Stimulated activated CD4-positive, alpha-beta T cell treated with anti-CD3 and anti-CD28 coated beads, Interleukin-12 subunit alpha, Interleukin-12 subunit beta, amount 100 ng/mL, for 4 hours (primary cell): ENCODE measurements around the gene HRAS.
A peak's percentile ranks its signal among the peaks of the same experiment; 100 is the strongest.

Experiments used
- DNase-seq: peaks from one replicate; pipeline ENCODE4 v3.0.0-alpha.2; 2020

Gene HRAS

DNA sequence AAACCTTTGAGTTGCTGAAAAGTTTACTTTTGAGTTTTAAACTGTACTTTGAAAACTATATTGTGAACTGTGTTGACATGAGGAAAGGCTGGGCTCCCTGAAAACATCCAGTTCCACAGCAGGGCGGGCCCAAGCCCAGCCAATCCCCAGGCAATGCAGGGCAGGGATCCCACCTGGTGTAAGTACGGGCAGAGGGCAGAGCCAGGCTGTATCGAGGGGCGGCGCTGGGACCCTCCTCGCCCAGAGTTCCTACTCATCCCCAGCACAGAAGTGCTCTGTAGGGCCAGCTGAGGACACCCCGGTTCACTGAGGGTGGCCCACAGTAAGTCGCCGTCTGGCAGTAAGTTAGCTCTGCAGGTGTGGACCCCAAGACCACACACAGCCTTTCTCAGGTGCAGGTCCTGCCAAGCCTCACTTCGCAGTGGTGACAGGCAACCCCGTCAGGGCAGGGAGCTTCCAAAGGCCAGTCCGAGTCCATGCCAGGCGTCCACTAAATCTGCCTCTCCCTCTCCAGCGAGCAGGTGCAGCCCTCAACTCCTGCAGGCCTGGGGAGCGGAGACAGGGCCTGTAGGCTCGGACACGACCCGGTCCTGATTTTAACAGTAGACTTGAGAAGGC, 31.7 kb upstream of the HRAS start:
- DNase-seq, result no peak

- DNase-seq, result no peak
Observed at GRCh38 chr11:565921-566509, 30.6 kb upstream of the HRAS start.

GRCh38 chr11:563812-564578, 28.6 kb upstream of the HRAS start:
- DNase-seq, result no peak

- no peak for DNase-seq
Observed at GRCh38 chr11:563066-563811, 27.9 kb upstream of the HRAS start.

GRCh38 chr11:562046-562645, 26.8 kb upstream of the HRAS start:
- DNase-seq, result no peak

DNA sequence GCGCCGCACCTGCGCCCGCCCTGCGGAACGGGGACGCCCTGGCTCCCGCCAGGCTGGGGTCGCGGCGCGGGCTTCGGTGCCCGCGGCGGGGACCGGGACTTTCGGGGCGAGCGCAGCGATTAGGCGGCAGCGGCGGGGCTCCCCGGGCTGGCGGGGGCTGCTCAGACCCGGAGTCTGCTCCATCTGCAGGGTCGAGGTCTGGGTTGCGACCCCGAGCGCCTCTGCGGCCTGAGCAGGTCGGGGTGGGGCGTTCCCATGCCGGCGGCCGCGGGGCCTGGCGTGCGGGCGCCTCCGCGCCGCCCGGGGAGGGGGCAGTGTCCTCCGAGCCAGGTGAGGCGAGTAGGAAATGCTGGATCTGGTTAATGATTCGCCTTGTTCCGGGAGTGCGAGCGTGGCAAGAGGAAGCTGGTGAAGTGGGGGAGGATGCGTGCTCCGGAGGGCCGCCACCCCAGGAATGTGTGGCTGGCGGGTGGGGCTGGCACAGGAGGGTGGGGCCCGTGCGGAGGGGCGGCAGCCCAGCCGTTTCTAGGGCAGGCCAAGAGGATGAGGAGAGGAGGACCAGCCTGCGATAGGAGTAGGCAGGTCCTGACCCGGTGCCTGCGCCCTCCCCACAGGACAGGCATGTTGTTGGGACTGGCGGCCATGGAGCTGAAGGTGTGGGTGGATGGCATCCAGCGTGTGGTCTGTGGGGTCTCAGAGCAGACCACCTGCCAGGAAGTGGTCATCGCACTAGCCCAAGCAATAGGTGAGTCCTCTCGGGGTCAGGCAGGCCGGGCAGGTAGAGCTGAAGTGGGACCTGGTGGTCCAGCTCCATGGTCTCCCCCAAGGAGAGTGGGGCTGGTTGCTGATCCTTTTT, 26.0 kb upstream of the HRAS start:
- no peak for DNase-seq

DNA sequence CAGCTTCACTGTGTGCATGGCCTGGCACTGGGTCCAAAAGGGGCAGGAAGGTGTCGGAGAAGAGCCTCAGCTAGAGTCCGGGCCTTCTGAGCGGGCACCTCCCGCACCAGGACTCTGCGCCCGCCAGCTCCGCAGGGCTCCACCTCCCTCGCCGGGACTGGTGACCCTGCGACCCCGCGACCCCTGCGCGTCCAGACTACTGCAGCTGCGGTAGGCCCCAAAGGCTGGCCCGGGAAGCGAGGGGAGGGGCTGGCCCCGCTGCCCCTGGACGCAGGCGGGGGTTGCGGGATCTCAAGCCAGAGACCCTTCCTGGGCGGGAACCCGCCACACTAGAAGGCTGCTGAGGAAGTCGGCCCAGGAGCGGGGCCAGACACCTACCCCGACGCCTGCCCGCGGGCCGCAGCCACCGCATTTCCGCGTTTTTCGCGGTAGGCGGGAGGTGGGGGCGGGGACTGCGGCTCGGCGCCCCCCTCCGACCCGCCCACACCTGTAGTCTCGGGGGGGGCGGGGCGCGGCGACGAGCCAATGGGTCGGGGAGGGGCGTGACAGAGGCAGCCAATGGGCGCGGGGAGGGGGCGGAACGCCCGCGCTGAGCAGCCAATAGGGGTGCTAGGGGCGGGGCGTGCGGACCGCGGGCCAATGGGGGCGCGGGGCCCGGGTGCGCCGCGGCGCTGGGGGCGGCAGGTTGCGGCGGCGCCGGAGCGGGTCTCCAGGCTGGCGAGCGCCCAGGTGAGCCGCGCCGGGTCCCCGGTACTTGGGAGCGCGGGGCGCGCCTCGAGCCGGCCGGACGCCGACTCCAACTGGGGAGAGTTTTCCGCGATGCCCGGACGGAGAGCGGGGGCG, 25.1 kb upstream of the HRAS start, which contains the start of the genes LMNTD2 and RASSF7:
TSS of gene LMNTD2 (minus strand) at position 434 of the 843 bp plus-strand sequence. CDS start at position 412, 22 bp downstream.
TSS of gene RASSF7 (plus strand) at position 666 of the 843 bp plus-strand sequence. CDS start 799 bp downstream, outside the sequence.
- peak; percentile 97 for DNase-seq

DNA sequence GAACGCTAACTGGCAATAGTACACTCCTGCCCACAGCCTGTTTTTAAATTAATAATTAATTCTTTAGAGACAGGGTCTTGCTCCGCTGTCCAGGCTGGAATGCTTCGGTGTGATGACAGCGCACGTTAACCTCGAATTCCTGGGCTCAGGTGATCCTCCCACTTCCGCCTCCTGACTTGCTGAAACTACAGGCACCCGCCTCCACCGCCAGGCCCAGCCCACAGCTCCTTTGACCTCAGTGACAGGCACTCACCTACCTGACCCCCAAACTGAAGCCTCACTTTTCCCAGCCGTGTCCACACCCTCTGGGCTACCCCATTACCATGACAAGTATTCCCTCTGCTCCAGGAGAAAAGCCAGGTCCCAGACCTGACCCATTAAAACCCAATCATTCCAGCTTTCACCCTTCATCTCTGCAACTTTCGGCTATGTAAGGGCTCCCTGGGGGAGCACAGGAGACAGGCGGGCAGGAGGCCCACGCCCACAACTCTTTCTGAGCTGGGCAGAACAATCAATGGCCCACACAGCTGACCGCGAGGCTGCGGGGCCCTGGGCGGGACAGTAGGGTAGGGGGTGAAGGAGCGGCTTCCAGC, 24.4 kb upstream of the HRAS start:
- no peak for DNase-seq

- no peak for DNase-seq
Observed at GRCh38 chr11:559020-559620, 23.7 kb upstream of the HRAS start.

DNA sequence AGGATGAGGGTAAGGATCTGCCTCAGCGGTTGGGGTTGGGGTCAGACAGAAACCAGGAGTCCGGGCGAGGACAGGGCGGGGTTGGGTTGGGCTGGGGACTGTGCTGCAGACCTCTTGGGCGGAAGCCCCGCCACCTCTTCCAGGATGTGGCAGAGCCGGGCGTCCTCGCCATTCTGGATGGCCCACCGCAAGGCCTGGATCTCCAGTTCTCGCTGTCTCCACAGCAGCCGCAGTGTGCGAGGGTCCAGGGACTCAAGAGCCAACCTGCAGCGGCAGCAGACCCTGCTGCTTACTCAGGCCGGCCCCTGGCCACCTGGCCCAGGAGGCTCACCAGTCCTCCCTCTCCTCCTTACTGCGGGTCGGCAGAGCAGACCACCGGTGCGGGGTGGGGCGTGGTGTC, 23.1 kb upstream of the HRAS start:
- DNase-seq, result no peak

- no peak for DNase-seq
Observed at GRCh38 chr11:557328-558132, 22.2 kb upstream of the HRAS start.

DNA sequence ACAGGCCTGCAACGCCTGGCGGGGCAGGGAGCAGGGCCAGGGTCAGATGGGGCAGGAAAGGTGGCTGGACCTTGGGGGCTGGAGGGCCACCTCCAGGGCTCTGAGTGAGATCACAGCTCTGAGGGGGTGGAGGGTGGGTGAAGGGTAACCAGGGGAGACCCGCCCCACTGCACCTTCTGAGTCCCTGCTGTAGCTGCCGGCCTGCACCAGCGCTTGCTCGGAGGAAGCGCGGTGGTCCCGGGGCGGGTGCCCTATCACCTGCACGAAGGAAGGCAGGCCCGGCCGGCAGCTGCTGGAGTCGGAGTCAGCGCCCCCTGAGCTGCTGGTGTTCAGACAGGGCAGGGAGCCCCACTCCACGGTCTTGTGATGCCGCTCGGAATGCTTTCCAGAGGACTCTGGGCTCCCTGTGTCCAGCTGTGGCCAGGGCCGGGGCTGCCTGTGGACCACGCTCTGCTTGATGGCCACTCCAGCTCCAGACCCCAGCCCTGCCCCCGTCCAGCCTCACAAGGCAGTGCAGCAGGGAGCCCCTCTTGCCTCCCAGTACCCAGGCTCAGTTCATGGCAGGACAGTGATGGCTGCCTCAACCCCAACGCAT, 21.4 kb upstream of the HRAS start:
- DNase-seq, result no peak

DNA sequence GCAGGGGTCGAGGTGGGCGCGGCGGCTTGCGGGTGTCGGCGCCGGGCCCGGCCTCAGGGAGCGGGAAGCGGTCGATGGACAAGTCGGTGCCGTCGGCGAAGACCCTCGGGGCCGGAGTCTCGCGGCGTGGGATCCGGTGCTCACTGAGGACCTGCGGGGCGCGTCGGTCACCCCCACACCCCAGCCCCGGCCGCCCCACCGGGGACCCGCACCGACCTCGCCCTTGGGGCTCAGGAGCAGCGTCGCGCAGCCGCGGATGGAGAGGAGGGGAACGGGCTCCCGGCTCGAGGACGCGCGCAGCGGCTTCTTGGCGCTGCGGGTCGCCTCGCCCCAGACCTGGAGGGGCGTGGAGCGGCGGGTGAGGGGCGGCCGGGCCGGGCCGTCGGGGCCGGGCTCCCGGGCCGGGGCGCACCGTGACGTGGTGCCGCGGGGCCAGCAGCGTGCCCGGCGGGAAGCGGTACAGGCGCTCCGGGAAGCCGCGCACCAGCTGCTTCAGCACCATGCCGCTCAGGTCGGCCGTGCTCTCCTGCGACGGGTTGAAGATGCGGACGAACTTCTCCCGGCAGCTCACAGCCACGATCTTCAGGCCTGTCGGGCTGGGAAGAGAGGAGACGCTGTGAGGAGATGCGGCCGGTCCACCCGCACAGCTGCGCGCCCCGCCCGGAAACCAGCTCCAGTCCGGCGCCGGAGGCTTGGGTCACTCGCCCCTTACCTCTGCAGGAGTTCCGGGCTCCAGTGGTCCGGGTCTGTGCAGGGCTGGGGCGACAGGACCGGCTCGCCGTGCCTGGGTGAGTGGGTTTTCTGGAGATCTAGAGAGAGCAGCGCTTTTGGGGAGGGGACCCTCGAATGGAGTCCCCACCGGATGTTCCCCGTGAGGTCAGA, 20.6 kb upstream of the HRAS start:
- DNase-seq, result no peak

GRCh38 chr11:555227-555779, 19.9 kb upstream of the HRAS start:
- no peak for DNase-seq

GRCh38 chr11:554428-555226, 19.3 kb upstream of the HRAS start:
- peak; percentile 78 for DNase-seq

GRCh38 chr11:553988-554340, 18.6 kb upstream of the HRAS start:
- no peak for DNase-seq
